HG03442 (cell line): ENCODE results near the gene CCDC187.

Experiments used
- ATAC-seq: cut with Tn5 transposase; IDR thresholded peaks from one replicate; pipeline ENCODE4 v1.9.1; 2021; ENCODE audit warnings: mild to moderate bottlenecking, moderate library complexity; ENCODE audit not compliant: unreplicated experiment

CCDC187 gene

DNA sequence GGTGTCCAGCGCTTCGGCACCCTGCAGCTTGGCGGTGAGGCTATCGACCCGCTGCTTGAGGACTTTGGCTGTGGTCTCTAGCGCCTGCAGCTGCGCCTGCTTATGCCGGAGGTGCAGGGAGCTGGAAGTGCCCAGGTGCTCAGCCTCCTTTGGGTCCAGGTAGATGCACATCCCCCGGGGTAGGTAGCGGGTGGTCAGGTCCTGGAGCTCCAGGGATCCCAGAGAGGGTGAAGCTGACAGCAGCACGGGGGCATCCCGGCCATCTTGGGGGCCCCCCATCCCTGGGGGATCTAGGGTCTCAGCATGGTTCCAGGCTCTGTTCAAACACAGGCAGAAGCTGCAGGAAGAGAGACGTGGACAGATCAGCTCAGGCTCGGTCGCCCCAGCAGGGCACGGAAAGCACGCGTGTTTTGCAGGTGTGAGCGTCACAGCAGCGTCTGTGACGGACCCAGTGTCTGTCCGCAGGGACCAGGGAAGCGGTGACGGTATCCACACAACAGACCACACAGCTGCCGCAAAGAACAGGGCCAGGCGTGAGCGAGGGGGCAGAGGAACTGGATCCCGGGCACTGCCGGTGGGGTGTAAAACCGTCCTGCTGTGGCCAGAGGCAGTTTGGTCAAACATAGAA lies 17.4 kb downstream of the CCDC187 start:
- ATAC-seq, result no peak

- no peak for ATAC-seq
Observed at GRCh38 chr9:136285501-136286358, 18.2 kb downstream of the CCDC187 start.

DNA sequence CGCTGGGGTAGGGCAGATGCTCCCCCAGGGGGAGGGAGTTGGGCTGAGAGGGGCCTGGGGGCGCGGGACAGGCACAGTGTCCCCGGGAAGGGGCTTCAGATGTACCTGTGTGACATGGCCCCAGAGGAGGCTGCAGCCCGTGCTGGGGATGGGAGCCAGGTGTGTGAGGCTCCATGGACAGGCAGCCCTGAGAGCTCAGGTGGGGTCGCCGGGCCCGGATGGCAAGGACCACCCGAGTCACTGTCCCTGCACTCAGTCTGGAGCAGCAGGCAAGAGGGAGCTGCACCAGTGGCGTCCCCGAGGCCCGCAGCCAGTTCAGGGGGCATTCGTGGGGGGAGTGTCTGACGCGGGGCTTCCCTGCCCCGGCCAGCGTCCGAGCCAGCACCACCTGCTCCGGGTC lies 18.9 kb downstream of the CCDC187 start:
- no peak for ATAC-seq

- ATAC-seq, result no peak
Observed at GRCh38 chr9:136284311-136284710, 19.6 kb downstream of the CCDC187 start.

- peak; percentile 77 for ATAC-seq
Observed at GRCh38 chr9:136283291-136284235, 20.3 kb downstream of the CCDC187 start.

- ATAC-seq, result no peak
Observed at GRCh38 chr9:136282272-136282861, 21.5 kb downstream of the CCDC187 start.

DNA sequence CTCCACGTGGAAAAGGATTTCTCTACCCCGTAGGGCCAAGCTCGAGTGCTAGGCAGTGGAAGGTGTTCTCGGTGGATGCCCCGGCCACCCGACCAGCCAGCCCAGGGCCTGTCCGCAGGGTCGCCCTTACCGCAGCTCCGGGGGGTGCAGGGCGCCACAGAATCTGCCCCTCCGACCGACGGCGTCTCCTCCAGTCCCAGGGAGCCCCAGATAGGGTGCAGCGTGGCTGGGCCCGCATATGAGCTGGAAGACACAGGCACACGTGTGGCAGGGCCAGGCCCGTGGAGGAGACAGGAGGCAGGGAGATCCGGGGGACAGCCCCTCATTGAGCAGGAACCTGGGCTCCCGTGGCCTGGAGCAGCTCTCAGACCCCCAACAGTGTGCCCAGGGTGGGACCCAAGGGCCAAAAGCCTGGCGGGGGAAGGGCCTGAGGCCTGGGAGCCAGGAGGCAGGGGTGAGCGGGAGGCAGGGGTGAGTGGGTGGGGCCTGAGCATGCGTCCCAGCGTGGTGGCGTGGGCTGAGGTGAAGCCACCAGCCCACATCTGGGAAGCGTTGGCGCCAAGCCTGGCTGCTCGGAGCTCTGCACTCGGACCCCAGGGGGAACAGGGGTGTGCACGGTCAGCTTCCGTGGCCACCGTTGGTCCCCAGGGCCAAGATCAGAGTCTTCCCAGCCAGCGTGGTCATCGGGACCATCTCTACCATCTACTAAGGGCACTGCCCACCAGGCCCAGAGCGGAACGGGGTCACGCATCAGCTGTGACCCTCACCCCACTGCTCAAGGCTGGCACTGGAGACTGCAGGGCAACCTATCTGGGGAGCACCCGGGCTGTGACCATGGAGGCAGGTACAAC lies 22.2 kb downstream of the CCDC187 start:
- ATAC-seq, result no peak

DNA sequence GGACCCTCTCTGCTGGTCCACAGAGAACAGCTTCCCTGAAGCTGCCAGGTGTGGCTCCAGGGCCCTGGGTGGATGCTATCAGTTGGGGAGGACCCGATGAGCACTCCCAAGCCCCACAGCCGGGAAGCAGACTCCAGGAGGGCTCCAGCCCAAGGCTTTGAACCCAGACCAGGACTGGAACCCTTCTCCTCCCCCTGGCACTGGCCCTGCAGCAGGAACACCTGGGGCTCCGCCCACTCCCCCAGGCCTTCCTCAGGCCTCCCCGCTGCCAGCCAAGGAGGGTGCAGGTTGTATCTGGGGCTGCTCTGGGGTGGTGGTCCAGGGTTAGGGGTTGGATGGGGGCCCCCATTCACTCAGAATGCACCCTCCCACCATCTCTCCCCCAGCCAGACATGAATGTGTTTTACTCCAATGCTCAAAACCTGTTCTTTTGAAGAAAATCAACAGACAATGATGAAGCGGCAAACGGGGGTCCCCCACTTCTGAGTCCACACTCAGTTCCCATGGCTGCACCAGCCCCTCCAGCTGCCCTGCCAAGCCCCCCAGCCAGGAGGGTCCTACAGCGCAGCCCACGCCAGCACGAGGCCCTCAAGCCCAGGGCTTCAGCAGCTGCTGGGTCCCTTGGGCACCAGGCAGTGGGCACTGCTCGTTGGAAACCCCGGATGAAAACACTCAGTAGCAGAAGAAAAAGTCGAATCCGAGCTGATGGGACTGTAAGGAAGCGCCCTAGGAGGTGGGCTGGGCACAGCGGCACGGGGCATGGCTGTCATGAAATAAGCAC lies 23.2 kb downstream of the CCDC187 start:
- ATAC-seq, result no peak

DNA sequence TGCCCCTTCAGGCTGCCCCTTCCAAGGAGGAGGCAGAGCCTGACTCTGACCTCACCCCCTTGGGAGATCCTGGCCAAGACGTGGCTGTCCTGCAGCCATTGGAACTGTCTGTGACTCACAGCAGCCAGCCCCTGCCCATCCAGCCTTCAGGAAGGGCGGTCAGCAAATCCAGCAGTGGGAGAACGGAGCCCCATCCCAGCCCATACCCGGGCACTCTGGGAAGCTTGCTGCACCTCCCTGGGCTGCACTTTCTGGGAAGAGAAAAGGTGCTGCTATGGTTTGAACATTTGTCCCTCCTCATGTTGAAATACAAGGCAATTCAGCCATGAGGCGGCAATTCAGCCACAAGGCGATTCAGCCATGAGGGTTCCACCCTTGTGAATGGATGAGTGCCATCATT lies 24.4 kb downstream of the CCDC187 start:
- no peak for ATAC-seq

DNA sequence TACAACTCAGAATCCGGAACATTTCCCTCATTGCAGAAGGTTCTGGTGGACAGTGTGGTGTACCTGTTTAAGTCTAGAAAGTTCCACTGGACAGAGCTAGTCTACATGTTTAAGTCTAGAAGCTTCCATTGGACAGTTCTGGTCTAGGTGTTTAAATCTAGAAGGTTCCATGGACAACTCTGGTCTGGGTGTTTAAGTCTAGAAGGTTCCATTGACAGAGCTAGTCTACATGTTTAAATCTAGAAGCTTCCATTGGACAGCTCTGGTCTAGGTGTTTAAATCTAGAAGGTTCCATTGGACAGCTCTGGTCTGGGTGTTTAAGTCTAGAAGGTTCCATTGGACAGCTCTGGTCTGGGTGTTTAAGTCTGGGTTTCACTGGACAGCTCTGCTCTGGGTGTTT lies 25.0 kb downstream of the CCDC187 start:
- ATAC-seq, result no peak

GRCh38 chr9:136278221-136278620 lies 25.7 kb downstream of the CCDC187 start:
- no peak for ATAC-seq

DNA sequence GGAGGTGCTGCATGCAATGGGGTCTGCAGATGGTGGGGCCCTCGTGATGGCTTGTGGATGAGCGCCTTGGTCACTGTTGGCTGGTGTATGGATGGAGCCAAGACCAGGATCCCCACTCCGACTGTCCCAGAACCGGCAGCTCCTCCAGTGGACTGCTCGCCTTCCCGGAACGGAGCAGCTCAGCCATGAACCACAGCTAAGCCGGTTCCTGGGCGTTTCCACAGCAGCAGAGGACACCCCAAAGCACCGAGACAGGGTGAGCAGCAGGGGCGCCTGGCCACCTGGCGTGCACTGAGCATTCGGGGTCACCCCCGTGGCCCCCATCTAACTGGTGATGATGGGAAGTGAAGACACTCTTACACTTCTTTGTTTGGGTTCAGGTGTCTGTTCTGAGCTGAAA lies 26.1 kb downstream of the CCDC187 start:
- no peak for ATAC-seq

GRCh38 chr9:136276716-136277115 lies 27.2 kb downstream of the CCDC187 start:
- no peak for ATAC-seq

DNA sequence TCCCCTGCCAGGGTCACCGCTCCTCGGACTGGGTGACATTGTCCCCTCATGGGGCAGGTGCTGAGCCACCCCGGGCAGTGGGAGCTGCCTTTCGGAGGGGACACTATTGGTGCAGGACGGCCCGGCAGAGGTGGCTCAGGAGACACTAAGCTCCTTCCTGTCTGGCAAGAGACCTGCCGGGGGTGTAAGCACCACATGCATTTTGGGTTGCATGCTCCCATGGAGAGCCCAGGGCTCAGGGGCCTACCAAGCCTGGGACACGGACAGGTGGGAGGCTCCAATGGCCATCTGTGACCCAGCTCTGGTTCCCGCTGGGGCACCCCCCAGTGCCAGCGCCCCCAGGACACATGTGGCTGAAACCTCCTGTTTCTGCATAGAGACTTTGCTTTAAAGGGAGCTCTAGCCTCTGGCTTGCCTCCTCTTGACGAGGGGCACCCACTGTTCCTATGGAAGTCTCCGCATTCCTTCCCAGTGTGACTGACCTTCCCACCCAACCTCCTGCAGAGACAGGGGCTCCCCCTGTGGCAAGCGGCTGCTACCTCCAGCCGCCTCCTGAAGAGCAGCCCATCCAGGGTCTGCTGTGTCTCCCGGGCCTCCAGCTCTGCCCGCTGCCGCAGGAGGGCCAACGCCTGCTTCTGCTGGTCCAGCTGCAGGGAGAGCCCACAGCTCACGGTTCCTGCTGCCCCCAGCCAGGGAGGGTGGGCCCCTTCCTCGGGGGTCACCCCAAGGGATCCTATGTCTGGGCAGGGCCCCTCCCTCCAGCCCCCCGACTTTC lies 28.1 kb downstream of the CCDC187 start:
- no peak for ATAC-seq

GRCh38 chr9:136274786-136275654 lies 28.9 kb downstream of the CCDC187 start:
- ATAC-seq, result no peak

- ATAC-seq, result no peak
Observed at GRCh38 chr9:136273921-136274785, 29.7 kb downstream of the CCDC187 start.
